ENCODE data around the gene PAX7.

DNA sequence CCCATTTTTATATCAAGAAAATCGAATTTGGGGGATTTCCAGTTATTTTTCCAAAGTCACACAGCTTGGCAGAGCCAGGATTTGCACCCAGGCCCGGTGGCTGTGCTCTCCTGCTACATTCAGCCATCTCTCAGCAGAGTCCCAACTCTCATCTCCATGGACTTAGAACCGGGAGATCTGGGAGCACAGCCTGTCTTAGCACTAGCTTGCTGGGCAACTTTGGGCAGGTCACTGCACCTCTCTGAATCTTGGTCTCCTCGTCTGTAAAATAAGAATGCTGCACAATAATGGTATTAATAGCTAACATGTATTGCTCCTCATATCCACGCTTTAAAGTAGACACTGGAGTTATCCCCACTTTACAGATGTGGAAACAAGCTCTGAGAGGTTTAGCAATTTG lies 47.8 kb upstream of the PAX7 start:
- TF ChIP-seq FOXJ3 (CRISPR knock-in tag; IDR thresholded peaks at IDR 0.05) (no peak), SNIP1 (IDR thresholded peaks at IDR 0.05; ENCODE audit: low read depth) (no peak), CBX5 (IDR thresholded peaks at IDR 0.05; ENCODE audit: borderline replicate concordance, low read depth) (no peak), NFRKB (IDR thresholded peaks at IDR 0.05; ENCODE audit: low read depth) (no peak), ZNF766 (CRISPR knock-in tag; conservative IDR thresholded peaks at IDR 0.05) (no peak), SRSF3 (IDR thresholded peaks at IDR 0.05; ENCODE audit: insufficient read depth, low read length) (no peak), CAMTA2 (CRISPR knock-in tag; conservative IDR thresholded peaks at IDR 0.05) (no peak), LCOR (CRISPR knock-in tag; IDR thresholded peaks at IDR 0.05) (no peak), KDM1A (IDR thresholded peaks at IDR 0.05) (no peak), NR1H2 (CRISPR knock-in tag; IDR thresholded peaks at IDR 0.05) (no peak), ZNF165 (CRISPR knock-in tag; IDR thresholded peaks at IDR 0.05; ENCODE audit: borderline replicate concordance) (no peak)
- TF ChIP-seq, protein P1, sequence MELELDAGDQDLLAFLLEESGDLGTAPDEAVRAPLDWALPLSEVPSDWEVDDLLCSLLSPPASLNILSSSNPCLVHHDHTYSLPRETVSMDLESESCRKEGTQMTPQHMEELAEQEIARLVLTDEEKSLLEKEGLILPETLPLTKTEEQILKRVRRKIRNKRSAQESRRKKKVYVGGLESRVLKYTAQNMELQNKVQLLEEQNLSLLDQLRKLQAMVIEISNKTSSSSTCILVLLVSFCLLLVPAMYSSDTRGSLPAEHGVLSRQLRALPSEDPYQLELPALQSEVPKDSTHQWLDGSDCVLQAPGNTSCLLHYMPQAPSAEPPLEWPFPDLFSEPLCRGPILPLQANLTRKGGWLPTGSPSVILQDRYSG (tag; conservative IDR thresholded peaks at IDR 0.05; ENCODE audit: low read depth) = no peak
- TF ChIP-seq, protein P2, sequence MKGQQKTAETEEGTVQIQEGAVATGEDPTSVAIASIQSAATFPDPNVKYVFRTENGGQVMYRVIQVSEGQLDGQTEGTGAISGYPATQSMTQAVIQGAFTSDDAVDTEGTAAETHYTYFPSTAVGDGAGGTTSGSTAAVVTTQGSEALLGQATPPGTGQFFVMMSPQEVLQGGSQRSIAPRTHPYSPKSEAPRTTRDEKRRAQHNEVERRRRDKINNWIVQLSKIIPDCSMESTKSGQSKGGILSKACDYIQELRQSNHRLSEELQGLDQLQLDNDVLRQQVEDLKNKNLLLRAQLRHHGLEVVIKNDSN (CRISPR knock-in tag; IDR thresholded peaks at IDR 0.05) = no peak
